SK-N-MC (cell line): ENCODE measurements around the gene TTLL5.

Experiments used
- EZH2 ChIP-seq: fragments of 200-600 bp; sonication (generic); IDR thresholded peaks from one replicate; pipeline ENCODE4 v1.6.1; 2017; ENCODE audit warnings: antibody characterized with exemption
- POLR2AphosphoS5 ChIP-seq: IDR thresholded peaks from 2 replicates; pipeline ENCODE4 v1.6.1; 2012; ENCODE audit warnings: mild to moderate bottlenecking, low read depth, low read length, borderline replicate concordance

GRCh38 chr14:75876530-75876929 lies 215.5 kb downstream of the TTLL5 start:
- TF ChIP-seq EZH2, result no peak
- TF ChIP-seq POLR2AphosphoS5, result no peak
